Measurements from ENCODE around the gene SMARCD3.

Gene SMARCD3

GRCh38 chr7:151207804-151208203 lies 40.7 kb downstream of the SMARCD3 start:
- no peak for DNase-seq

GRCh38 chr7:151207315-151207714 lies 41.2 kb downstream of the SMARCD3 start:
- no peak for DNase-seq

GRCh38 chr7:151206914-151207313 lies 41.6 kb downstream of the SMARCD3 start:
- no peak for DNase-seq

GRCh38 chr7:151205730-151206129 lies 42.8 kb downstream of the SMARCD3 start:
- DNase-seq = no peak

- DNase-seq = no peak
These were observed 44.0 kb downstream of the SMARCD3 start for GRCh38 chr7:151204383-151205032.

- DNase-seq = no peak
These were observed 45.7 kb downstream of the SMARCD3 start for GRCh38 chr7:151202836-151203235.

- DNase-seq = no peak
These were observed 46.7 kb downstream of the SMARCD3 start for GRCh38 chr7:151201751-151202150.

- DNase-seq = no peak
These were observed 47.1 kb downstream of the SMARCD3 start for GRCh38 chr7:151201344-151201743.

GRCh38 chr7:151198945-151199848 lies 49.3 kb downstream of the SMARCD3 start:
- DNase-seq = no peak

- no peak for DNase-seq
These were observed 50.6 kb downstream of the SMARCD3 start for GRCh38 chr7:151197932-151198331.

- no peak for DNase-seq
These were observed 52.7 kb downstream of the SMARCD3 start for GRCh38 chr7:151195616-151196450.

GRCh38 chr7:151194188-151194587 lies 54.3 kb downstream of the SMARCD3 start:
- DNase-seq = no peak

- DNase-seq = no peak
These were observed 55.1 kb downstream of the SMARCD3 start for GRCh38 chr7:151193203-151193978.

GRCh38 chr7:151192002-151192539 lies 56.4 kb downstream of the SMARCD3 start:
- no peak for DNase-seq

- DNase-seq = no peak
These were observed 57.0 kb downstream of the SMARCD3 start for GRCh38 chr7:151191544-151191943.

GRCh38 chr7:151189038-151189437 lies 59.5 kb downstream of the SMARCD3 start:
- DNase-seq = no peak

Measured in activated CD4-positive, alpha-beta T cell treated with anti-CD3 and anti-CD28 coated beads, Interleukin-2, amount 50 U/mL, for 48 hours (primary cell).